GM11168 (cell line): Measurements from ENCODE around the gene FN3K.

Source experiments
- in situ Hi-C: fragments of 300-500 bp; cut with MboI; formaldehyde crosslinking; loops from one replicate; pipeline ENCODE4 v1.12.0; 2022; ENCODE audit warnings: low sequenced_read_pairs; ENCODE audit not compliant: unreplicated experiment

The FN3K gene

GRCh38 chr17:82732118-82732743 lies 3.2 kb upstream of the FN3K start:
- in situ Hi-C loops = no loop called here

DNA sequence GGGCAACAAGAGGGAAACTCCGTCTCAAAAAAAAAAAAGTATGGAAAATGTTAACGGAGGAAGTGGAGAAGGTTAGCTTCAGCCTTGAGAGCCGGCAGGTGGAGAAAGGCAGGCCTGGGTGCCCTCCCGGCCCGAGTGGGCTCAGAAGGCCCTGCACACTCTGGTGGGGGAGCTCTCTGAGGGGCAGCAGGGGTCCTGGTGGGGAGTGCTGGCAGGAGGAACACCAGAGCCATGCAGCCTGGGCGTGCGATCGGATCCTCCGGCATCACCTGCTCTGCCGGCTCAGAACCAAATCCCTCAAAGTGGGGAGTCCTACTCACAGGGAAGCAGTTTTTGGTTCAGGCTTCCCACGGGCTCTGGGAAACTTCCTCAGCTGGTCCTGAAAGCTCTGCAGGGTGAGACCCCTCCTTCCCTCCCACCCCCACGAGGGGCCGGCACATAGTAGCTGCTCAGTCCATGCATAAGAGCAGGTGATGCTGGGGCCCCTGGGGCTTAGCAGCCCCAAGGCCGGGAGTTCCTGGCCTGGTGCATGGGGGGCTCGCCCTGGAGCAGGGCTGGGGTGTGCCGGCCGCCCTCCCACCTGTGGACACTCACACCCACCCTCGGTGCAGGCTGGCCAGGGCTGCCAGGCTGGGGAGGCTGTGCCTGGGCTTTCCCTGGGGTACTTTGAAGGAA lies 1.2 kb downstream of the FN3K start:
- in situ Hi-C loops = no loop called here

DNA sequence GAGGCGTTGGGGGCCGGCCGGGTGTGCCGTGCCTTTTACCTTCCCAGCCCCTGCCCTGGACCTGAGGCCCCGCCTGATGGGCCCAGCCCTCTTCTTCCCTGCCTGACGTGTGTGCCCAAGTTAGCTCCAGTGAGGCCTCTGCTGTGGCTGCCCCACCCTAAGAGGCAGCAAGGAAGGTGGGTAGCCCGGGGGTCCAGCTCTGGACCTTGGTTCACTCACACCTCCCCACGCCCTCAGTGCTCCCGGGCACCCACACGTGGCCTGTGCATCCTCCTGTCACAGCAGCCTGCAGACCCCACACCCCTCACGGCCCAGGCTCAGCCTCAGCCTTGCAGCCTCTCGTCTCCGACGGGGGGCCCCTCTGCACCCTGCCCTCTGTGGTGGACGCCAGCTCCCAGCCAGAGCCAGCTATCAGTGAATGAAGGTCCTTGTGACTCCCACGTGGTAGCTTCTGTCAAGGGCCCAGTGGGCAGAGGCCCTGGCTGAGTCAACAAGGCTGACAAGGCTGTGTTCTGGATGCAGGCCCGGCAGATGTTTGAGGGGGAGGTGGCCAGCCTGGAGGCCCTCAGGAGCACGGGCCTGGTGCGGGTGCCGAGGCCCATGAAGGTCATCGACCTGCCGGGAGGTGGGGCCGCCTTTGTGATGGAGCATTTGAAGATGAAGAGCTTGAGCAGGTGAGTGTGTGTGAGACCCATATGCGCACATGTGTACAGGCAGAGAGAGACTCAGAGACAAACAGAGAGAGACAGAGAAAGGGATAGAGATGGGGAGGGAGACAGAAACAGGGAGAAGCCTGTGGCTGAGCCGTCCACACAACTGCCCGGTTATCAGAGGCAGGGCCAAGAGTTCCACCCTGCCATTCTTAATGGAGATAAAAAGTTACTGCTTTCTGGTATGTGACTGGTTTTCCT lies 2.8 kb downstream of the FN3K start:
- in situ Hi-C loops = no loop called here

DNA sequence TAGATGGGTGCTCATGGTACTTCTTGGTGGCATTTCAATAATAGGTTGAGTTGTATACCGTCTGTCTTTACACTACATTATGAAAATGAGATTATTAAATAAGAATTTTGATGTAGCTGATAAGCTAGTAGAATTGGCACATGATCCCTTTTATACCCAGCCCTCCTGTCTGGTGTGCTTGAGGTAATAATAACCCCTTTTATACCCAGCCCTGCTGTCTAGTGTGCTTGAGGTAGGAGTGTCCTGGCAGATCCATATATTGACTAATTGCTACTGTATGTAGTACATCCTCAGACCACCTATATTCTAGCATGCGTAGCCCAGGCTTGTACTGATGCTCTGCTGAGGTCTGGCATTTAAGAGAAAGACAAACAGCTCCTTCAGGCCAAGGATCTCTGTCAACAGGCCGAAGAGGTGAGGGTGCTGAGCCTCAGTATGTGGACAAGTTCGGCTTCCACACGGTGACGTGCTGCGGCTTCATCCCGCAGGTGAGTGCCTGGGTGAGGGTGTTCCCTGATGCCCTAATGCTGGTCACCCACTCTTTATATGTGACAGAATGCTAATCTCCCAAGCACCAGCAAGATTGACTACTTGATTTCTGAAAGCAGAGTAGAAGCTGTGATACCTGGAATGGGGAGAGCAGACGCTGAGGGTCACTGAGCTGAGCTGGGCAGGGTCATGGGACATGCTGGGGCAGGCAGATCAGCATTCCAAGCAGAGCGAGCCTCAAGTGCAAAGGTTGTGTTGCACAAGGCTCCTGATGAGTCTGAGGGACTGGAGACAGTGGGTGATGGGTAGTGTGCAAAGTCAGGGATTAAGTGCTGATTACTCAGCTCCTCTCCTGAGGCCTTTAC lies 5.7 kb downstream of the FN3K start:
- in situ Hi-C loops = loop anchor here (5.0 kb wide), 1 partner anchor 99 kb away; no protein-coding TSS in a partner anchor

DNA sequence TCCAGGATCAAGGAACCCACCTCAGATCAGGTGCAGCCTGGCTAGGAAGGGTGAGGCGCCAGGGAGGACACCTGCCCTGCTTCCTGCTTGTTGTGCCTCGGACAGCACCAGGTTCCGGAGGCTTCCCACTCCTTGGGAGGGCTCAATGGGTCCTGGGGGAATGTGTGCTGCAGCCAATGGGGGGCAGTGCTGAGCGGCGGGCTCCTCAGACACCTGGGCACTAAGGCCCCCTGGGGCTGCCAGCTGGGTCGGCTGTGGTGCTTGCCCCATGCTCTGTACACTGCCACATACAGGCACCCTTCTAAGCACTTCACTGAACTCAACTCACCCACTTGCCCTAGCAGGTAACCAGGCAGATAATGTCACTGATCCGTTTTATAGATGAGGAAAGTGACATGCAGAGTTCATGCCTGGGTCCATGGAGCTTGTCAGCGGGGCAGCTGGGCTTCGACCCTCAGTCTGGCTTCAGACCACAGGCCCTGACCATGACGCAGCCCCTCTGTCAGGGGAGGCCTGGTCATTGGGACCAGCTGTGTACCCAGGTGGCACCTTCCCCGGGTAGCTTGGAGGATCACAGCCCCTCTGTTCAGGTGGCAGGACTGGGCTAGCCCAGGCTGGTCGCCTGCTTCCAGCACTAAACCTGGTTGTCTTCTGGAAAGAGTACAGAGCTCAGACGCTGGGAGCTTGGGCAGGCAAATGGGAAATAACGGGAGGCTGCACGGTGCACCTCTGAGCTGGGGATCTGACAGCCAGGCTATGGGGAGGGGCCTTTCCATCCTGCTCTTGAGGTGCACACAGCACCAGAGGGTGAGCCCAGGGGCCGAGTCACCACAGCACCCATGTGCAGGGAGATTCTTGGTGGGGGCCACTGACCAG lies 8.2 kb downstream of the FN3K start:
- in situ Hi-C loops = loop anchor here (5.0 kb wide), 1 partner anchor 101 kb away; no protein-coding TSS in a partner anchor

GRCh38 chr17:82744736-82745135 lies 9.3 kb downstream of the FN3K start:
- in situ Hi-C loops = loop anchor here (5.0 kb wide), 1 partner anchor 102 kb away; no protein-coding TSS in a partner anchor

DNA sequence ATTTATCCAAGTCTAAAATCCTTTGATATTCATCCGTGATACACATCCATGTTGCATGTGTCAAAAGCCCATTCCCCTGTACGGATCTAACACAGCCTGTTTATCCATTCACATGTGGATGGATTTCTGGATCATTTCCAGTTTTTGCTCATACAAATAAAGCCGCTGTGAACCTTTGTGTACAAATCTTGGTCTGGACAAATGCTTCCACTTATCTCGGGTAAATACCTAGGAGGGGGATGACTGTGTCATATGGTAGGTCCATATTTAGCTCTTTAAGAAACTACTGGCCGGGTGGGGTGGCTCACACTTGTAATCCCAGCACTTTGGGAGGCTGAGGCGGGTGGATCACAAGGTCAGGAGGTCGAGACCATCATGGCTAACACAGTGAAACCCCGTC lies 10.1 kb downstream of the FN3K start:
- in situ Hi-C loops = no loop called here

DNA sequence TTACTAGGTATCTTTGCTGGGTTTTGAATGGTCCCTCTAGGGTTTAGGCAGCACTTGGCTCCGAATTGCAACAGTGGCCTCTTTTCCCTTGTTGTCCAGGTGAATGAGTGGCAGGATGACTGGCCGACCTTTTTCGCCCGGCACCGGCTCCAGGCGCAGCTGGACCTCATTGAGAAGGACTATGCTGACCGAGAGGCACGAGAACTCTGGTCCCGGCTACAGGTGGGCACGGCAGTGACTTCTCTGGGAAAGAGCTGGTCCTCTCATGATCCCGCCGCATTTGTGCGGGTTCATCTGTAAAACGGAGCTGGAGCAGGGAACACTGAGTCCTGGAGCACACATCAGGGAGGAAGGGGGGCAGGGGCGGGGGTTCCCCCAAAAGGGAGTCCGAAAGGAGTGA lies 13.3 kb downstream of the FN3K start:
- in situ Hi-C loops = no loop called here

GRCh38 chr17:82750241-82750908 lies 15.0 kb downstream of the FN3K start:
- in situ Hi-C loops = no loop called here

DNA sequence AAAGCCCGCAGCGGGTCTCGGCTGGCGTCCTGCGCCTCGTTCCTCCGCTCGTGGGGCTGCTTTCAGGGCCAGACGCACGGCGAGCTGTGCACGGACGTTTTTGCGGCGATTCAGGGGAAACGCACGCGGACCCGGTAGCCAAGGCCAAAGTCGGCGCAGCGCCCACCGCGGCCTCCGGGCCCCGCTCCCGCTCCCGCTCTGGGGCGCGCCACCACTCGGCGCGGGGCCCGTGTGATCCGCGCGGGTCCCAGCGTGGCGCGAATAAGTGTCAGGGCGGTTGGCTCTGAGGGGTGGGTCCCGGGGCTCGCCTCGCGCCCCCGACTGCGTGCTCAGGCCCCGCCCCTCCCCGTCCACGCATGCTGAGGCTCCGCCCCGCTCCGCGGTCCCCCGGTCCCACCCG lies 15.8 kb downstream of the FN3K start:
- in situ Hi-C loops = no loop called here

- in situ Hi-C loops = no loop called here
Measured at GRCh38 chr17:82751571-82752370, 16.4 kb downstream of the FN3K start, which contains the start of gene TBCD. Gene TBCD, plus strand, starts transcription at chr17:82752065. Its CDS starts 129 bp downstream, at chr17:82752194.

- in situ Hi-C loops = no loop called here
Measured at GRCh38 chr17:82752371-82753200, 17.2 kb downstream of the FN3K start.

- in situ Hi-C loops = no loop called here
Measured at GRCh38 chr17:82753201-82753464, 17.7 kb downstream of the FN3K start.

- in situ Hi-C loops = no loop called here
Measured at GRCh38 chr17:82754297-82755208, 19.1 kb downstream of the FN3K start.

GRCh38 chr17:82756166-82756565 lies 20.8 kb downstream of the FN3K start:
- in situ Hi-C loops = no loop called here

DNA sequence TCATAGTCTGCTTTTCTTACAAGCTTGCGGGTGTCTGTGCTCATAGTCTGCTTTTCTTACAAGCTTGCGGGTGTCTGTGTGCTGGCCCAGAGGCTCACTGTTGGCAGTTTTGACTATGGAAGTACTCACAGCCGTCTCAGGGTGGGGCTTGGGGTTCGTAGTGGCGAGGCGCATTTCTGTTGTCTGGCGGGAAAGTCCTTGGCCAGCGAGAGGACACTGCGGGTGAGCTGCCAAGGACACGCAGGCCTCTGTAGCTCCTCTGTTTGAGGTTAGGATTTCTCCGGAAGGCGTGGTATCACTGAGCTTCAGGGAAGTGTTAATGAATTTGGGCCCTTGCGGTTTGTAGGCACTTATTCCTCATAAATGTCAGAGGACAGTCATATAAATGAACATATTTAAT lies 30.0 kb downstream of the FN3K start:
- in situ Hi-C loops = no loop called here
